HuH-7.5 (cell line): Measurements from ENCODE around the gene TMEM191C.
"Not testable (repeated sequence)": the region's sequence is repeated elsewhere in the genome, so short reads cannot be mapped to it uniquely, and the experiment has no call there.

ENCODE experiments used
- DNase-seq: peaks from one replicate; pipeline ENCODE4 v3.0.0; 2011; ENCODE audit warnings: low spot score

TMEM191C gene

DNA sequence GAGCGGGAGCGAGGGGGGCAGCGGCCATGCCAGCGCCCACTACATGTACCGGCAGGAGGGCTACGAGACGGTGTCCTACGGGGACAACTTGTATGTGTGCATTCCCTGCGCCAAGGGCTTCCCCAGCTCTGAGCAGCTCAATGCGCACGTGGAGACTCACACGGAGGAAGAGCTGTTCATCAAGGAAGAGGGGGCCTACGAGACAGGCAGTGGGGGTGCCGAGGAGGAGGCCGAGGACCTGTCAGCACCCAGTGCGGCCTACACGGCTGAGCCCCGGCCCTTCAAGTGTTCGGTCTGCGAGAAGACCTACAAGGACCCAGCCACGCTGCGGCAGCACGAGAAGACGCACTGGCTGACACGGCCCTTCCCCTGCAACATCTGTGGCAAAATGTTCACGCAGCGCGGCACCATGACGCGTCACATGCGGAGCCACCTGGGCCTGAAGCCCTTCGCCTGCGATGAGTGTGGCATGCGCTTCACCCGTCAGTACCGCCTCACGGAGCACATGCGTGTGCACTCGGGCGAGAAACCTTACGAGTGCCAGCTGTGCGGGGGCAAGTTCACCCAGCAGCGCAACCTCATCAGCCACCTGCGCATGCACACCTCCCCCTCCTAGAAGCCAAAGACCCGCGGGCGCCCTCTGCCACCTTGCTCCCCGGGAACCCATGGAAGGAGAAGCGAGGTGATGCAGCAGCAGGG, 20.9 kb upstream of the TMEM191C start:
- no peak for DNase-seq

DNA sequence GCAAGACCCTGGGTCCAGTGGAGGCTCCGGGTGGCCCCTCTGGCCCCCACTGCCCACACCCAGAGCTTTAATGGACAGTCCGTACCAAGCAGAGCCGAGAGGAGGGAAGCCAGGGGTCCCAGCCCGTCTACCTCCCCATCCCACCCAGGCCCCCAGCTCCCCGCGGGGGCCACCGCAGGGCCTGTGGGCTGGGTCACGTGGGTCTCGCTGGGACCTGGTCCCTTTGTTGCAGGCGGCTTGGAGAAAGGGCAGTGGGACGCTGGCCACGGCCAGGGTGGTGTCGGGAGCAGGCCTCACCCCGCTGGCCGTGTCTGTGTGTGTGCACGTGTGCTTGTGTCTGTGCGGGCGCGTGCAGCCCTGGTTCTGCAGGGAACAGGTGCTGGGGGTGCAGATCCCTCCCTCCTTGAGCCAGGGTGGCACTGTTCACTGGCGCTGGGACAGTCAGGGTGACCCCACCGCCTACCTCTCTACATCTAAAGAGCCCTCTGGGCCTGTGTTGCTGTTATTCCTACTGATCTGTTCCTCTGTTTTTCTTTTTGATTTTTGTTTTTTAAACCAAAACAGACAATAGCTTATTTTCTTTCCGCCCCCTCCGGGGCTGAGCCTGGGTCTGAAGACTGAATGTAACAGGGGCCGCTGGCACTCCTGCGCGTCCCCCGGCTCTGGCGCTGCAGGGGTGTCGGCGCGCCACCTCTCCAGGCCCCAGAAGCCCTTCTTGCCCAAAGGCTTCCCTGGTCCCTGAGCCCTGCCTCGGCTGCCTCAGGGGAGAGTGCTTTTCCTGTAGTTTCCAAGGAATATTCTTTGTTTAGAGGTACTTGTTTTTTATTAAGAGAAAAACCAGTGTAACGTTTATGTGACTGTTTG, 20.1 kb upstream of the TMEM191C start:
- DNase-seq, result no peak

DNA sequence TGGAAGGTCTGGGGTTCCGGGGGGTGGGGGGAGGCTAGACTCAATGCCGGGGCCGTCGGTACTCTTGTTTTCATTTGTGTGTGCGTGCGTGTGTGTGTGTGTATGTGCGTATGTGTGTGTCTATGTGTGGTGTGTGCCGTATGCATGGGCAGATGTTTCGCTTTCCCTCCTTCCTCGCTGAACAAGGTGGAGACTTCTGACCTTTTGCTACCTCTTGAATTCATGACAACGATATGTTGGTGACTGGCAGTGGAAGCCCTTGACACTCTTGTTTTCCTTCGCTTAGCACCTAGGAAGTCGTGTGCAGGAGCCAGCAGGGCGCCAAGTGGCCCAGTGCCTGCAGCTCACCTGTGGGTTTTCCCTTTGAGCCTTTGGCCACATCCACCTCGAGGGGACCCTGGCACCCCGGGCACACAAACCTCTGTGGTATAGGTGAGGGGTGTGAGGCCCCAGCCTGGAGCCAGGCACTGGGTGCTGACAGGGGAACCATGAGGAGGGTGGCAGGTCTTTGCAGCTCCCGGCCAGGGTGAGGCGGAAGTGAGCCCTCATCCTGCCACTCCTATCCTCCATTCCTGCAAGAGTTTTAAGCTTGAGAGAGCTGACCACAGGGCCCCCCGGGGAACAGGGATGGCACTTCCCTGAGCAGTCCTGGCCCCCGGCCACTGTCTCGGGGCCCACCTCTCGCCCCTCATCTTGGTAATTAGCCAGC, 19.3 kb upstream of the TMEM191C start:
- DNase-seq, result no peak

- DNase-seq, result no peak
Measured at GRCh38 chr22:21448627-21449416, 18.4 kb upstream of the TMEM191C start.

DNA sequence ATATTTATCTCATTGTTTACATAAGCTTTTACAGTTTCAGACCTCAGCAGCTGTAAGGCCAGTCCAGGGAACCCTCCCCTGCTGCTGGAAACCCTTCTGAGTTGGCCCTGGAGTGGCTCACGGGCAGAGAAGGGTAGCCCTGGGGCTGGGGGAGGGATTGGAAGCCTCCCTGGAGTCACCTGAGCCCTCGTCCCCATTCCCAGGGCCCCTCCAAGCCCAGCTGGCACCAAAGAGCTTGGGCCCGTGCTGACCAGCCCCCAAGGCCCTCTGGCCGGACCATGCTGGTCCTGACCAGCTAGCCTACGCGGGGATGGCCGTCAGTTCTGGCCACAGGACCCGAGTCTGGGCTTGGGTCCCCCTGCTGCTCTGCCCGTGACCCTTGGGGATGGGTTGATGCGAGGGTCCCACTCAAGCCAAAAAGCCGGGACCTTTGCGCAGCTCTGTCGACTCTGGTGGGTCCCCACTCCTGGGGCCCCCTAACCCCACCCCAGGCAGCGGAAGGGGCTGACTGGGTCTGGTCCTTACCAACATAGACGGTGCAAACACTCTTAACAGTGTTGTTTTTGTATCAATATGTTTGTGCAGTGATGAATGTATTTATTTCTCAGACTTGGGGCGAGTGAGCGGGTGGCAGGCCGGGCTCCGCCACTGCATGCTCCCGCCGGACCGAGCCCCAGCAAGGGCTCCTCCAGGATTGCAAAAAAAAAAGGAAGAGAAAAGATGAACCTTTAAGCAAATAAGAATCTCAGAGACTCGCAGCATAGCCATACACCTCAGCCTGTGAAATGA, 17.5 kb upstream of the TMEM191C start:
- DNase-seq, result no peak

- DNase-seq, result no peak
Measured at GRCh38 chr22:21450320-21450831, 16.8 kb upstream of the TMEM191C start.

- DNase-seq, result no peak
Measured at GRCh38 chr22:21450858-21451353, 16.3 kb upstream of the TMEM191C start.

GRCh38 chr22:21451545-21452520, 15.4 kb upstream of the TMEM191C start:
- DNase-seq, result no peak

- not testable (repeated sequence) for DNase-seq
Measured at GRCh38 chr22:21452666-21453065, 14.5 kb upstream of the TMEM191C start.

GRCh38 chr22:21454998-21455333, 12.2 kb upstream of the TMEM191C start:
- not testable (repeated sequence) for DNase-seq

GRCh38 chr22:21455334-21456089, 11.7 kb upstream of the TMEM191C start:
- no peak for DNase-seq

GRCh38 chr22:21457023-21457787, 10.0 kb upstream of the TMEM191C start:
- DNase-seq, result peak; percentile 39

DNA sequence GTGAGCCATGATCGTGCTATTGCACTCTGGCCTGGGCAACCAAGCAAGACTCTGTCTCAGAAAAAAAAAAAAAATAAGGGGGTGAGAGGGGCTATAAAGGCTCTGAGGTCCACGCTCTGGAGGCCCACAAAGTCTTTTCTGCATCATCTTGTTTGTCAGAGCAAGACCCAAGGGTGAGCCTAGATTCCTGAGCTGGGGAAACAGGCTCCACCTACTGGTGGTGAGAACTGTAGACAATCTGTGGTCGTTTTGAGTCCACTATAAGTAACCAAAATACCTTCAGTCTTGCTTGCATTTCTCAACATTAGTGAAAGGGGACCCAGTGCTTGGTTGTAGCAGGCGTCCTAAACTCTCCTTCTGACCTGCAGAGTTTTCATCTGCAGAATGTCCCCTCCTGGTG, 4.5 kb upstream of the TMEM191C start:
- DNase-seq, result not testable (repeated sequence)

GRCh38 chr22:21468194-21469096, 1.3 kb downstream of the TMEM191C start:
- DNase-seq, result not testable (repeated sequence)

DNA sequence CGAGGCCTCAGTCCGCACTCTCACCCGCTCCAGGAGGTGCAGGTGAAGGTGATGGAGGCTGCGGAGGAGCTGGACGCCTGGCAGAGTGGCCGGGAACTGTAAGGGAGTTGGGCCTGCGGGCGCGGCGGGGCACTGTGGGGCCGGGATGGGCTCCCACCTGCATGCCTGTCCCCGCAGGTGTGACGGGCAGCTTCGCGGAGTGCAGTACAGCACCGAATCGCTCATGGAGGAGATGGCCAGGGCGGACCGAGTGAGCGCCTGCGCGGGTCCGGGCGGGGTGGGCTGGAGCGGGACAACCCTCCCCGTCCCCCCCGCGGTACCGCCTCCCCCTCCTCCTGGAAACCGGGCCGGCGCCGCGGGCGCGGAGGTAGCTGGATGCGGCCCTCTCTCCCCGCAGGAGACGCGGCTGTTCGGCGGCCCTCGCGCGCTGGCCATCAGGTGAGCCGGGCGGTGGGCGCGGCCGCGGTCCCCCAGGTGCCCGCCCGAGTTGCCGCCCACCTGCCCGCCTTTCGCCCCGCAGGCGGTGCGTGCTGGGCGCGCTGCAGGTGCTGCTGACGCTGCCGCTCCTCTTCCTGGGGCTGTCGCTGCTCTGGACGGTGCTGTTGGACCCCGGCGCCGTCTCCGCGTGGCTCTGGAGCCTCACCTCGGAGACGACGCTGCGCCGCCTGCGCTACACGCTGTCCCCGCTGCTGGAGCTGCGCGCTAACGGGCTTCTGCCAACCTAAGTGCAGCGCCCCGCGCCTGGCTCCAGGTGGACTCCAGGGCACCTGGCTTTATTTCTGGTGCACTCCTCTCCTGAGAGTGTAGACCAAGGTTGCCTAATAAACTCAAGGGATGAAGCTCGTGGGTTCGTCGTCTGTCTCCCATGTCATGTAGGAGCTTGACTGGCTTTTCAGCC, 2.2 kb downstream of the TMEM191C start:
- DNase-seq, result not testable (repeated sequence)

DNA sequence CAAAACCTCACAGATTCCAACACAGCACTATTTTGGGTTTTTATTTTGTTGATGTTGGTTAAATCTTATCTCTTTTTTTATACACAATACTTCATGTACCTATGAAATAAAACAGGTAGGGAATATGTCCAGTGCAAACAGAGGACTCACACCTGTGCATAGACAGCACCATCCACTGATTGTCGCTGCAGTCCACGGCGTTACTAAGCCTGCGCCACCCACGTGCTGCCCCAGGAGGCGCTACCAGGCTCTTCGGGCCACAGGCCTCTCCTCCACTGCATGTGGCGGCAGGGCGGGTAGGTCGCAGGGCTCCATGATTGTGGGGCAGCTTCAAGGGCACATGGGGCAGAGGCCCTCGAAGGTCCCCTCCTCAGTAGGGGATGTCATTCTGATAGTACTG, 5.8 kb downstream of the TMEM191C start:
- DNase-seq, result not testable (repeated sequence)
